ENCODE results near the gene STRA8. TPM values are rescaled to one million over a fixed set of nuclear protein-coding genes. Genes with fewer than 3 reads are reported as not detected.

Gene STRA8
- total RNA-seq, 6 donors from 2014 or later = not detected

DNA sequence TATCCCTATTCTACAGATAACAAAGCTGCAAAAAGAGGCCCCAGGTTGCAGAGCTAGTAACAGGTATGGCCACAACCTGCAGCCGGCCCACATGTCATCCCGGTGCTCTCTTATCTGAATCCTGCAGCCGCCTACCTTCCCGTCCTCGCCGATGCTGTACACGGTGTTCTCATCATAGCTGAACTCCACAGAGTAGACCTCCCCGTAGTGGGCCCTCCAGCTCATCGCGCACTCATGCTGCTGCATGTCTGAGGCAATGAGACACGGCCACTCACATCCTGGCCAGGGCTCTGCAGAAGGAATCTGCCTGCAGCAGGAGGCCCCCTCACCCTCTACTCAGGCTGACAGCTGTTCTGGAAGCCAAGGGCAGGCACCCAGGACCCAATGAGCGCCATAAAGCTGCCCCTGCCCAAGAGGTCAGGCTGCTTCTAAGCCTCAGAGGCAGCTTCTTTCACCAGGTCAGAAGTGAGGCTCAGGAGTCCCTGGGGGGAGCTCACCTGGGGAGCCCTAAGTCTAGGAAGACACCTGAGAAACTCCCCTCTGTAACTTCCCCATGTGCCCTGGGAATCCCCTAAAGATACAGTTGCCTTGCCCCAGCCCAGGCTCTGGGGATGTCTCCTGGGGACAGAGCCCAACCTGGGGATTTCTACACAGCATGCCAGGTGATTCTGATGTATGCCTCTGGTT lies 45.2 kb upstream of the STRA8 start:
- Histone ChIP-seq H3K27me3 (no peaks in the 10 kb centered on the region), H3K27ac (no peak overlapping the region), H3K4me1 (no peaks in the 10 kb centered on the region), H3K9me3 (no peaks in the 10 kb centered on the region), H3K4me3 (no peak overlapping the region), H3K36me3 (peaks cover 49 to 96% (median 78%) of the 10 kb centered on the region in 4 donors)
- ATAC-seq (ENCODE audit: low FRiP score in 2 of 2) (no peak), DNase-seq (no peak)
- 96 to 97% methylated on average over 11 to 12 of the region's 12 CpGs for WGBS, 2 donors
- TF ChIP-seq POLR2AphosphoS5 (IDR thresholded peaks at IDR 0.05) (no peak), POLR2A (IDR thresholded peaks at IDR 0.05) (no peak), EP300 (IDR thresholded peaks at IDR 0.05) (no peak)
- TF ChIP-seq, protein P1, sequence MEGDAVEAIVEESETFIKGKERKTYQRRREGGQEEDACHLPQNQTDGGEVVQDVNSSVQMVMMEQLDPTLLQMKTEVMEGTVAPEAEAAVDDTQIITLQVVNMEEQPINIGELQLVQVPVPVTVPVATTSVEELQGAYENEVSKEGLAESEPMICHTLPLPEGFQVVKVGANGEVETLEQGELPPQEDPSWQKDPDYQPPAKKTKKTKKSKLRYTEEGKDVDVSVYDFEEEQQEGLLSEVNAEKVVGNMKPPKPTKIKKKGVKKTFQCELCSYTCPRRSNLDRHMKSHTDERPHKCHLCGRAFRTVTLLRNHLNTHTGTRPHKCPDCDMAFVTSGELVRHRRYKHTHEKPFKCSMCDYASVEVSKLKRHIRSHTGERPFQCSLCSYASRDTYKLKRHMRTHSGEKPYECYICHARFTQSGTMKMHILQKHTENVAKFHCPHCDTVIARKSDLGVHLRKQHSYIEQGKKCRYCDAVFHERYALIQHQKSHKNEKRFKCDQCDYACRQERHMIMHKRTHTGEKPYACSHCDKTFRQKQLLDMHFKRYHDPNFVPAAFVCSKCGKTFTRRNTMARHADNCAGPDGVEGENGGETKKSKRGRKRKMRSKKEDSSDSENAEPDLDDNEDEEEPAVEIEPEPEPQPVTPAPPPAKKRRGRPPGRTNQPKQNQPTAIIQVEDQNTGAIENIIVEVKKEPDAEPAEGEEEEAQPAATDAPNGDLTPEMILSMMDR (IDR thresholded peaks at IDR 0.05) = no peak

DNA sequence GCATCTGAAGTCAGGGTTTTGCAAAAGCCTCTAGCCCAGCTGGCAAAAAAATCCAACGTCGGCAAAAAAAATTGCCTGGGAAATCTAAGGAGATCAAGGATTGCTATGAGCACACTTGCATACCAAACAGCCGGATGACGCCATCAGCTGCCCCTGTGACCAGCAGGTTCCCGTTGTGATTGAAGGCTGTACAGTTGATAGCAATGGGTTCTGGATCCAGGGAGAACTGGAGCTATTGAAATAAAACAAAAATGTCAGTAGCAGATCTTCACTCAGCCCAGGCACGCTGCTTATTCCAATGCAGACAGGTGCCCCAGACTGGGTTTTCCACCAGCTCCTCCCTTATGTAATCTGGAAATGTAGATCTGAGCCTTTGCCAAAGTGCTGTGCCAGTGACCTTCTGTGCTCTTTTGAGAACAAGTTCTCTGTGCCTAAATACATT lies 44.4 kb upstream of the STRA8 start:
- TF ChIP-seq, protein P1 (IDR thresholded peaks at IDR 0.05) = no peak
- TF ChIP-seq POLR2AphosphoS5 (IDR thresholded peaks at IDR 0.05) (no peak), POLR2A (IDR thresholded peaks at IDR 0.05) (no peak), EP300 (IDR thresholded peaks at IDR 0.05) (no peak)
- WGBS, 2 donors = 79 to 89% methylated on average over 6 of the region's 6 CpGs
- Histone ChIP-seq H3K27me3 (no peaks in the 10 kb centered on the region), H3K27ac (no peak overlapping the region), H3K36me3 (peaks cover 47 to 96% (median 79%) of the 10 kb centered on the region in 4 donors), H3K4me1 (no peaks in the 10 kb centered on the region), H3K4me3 (no peak overlapping the region), H3K9me3 (no peaks in the 10 kb centered on the region)
- DNase-seq (no peak), ATAC-seq (ENCODE audit: low FRiP score in 2 of 2) (no peak)

DNA sequence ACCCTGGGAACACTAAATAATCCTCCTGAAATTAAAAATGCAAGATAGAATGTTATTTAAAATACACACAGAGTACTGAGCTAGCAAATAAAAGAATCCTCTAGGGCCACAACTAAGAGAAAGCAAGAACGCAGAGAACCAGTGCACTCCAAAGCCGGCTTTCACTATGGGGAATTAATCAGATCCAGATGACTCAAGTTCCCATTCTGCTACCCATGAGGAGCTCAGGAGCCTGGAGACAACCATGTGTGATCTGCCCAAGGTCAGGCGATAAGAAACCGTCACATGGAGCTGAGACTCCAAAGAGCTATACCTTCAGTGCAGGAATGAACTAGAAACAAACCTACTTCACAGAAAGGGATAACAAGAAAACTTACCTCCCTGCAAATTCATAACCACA lies 43.7 kb upstream of the STRA8 start:
- WGBS, 2 donors = 92 to 95% methylated on average over 4 of the region's 4 CpGs
- Histone ChIP-seq H3K4me3 (no peak overlapping the region), H3K4me1 (no peaks in the 10 kb centered on the region), H3K36me3 (peaks cover 47 to 96% (median 80%) of the 10 kb centered on the region in 4 donors), H3K27me3 (no peaks in the 10 kb centered on the region), H3K9me3 (no peaks in the 10 kb centered on the region), H3K27ac (no peak overlapping the region)
- ATAC-seq (ENCODE audit: low FRiP score in 2 of 2) (no peak), DNase-seq (no peak)
- TF ChIP-seq POLR2A (IDR thresholded peaks at IDR 0.05) (no peak), EP300 (IDR thresholded peaks at IDR 0.05) (no peak), POLR2AphosphoS5 (IDR thresholded peaks at IDR 0.05) (no peak)
- TF ChIP-seq, protein P1 (IDR thresholded peaks at IDR 0.05) = no peak

DNA sequence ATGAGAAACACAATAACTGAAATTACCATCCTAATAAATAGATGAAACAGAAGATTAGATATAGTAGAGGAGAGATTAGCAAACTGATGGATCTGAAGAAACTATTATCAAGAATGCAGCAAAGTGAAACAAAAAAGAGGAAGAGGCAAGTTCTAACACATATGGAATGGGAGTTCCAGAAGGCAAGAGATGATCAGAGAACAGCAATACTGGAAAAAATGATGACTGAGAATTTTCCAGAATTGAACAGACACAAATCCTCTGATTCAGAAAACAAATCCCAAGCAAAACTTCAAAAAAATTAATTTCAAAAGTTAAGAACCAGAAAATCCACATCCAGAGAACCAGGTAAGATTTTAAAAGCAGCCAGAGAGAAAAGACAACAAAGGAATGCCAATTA lies 42.9 kb upstream of the STRA8 start:
- Histone ChIP-seq H3K4me3 (no peak overlapping the region), H3K27ac (no peak overlapping the region), H3K36me3 (peaks cover 40 to 96% (median 78%) of the 10 kb centered on the region in 4 donors), H3K27me3 (no peaks in the 10 kb centered on the region), H3K9me3 (no peaks in the 10 kb centered on the region), H3K4me1 (no peaks in the 10 kb centered on the region)
- TF ChIP-seq POLR2A (IDR thresholded peaks at IDR 0.05) = no peak
- TF ChIP-seq, protein P1 (IDR thresholded peaks at IDR 0.05) = no peak
- TF ChIP-seq EP300 (IDR thresholded peaks at IDR 0.05) = no peak
- no peak for TF ChIP-seq POLR2AphosphoS5 (IDR thresholded peaks at IDR 0.05)
- DNase-seq = no peak
- no peak for ATAC-seq (ENCODE audit: low FRiP score in 2 of 2)

All from upper lobe of left lung (tissue), 6 donors.